OCI-LY7 (cell line): ENCODE data around the gene USP25.

Experiments used
- EZH2phosphoT487 ChIP-seq: fragments of 200-600 bp; sonication (generic); IDR thresholded peaks from 2 replicates; pipeline ENCODE4 v1.6.1; 2018; ENCODE audit warnings: low read depth, borderline replicate concordance, mild to moderate bottlenecking, mixed run types, antibody characterized with exemption, low read length, moderate library complexity, mixed read lengths
- TF ChIP-seq, protein P1 (sequence below): fragments of 200-600 bp; sonication (generic); conservative IDR thresholded peaks from 2 replicates; pipeline ENCODE4 v1.5.1; 2014; ENCODE audit warnings: mild to moderate bottlenecking, antibody characterized with exemption, low read length, moderate library complexity, mixed read lengths

DNA sequence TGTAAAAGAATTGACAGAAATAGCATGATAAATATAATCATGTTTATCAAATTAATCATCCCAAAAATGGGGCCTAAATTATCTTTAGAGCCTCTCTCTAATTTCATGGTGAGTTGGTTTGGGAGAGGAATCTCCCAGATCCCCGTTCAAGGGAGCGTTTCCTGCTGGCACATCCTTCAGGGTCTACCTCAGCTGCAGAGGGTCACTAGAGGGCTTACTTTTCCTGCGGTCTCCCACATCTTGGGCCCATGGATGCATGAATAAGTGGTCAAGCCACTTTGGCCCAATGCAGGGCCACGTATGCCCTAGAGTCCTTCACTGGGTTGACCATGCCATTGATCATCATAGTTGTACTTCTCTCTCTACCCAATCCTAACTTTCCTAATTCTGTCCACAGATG is 164.1 kb downstream of the USP25 start:
- TF ChIP-seq, protein P1, sequence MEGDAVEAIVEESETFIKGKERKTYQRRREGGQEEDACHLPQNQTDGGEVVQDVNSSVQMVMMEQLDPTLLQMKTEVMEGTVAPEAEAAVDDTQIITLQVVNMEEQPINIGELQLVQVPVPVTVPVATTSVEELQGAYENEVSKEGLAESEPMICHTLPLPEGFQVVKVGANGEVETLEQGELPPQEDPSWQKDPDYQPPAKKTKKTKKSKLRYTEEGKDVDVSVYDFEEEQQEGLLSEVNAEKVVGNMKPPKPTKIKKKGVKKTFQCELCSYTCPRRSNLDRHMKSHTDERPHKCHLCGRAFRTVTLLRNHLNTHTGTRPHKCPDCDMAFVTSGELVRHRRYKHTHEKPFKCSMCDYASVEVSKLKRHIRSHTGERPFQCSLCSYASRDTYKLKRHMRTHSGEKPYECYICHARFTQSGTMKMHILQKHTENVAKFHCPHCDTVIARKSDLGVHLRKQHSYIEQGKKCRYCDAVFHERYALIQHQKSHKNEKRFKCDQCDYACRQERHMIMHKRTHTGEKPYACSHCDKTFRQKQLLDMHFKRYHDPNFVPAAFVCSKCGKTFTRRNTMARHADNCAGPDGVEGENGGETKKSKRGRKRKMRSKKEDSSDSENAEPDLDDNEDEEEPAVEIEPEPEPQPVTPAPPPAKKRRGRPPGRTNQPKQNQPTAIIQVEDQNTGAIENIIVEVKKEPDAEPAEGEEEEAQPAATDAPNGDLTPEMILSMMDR, result no peak
- TF ChIP-seq EZH2phosphoT487, result no peak
